Posterior cingulate gyrus (tissue), 11 donors: ENCODE results near the gene FNDC3A.
A peak's percentile ranks its signal among the peaks of the same experiment; 100 is the strongest.

Experiments
- DNase-seq, 10 donors: peaks; one replicate each; pipeline versions ENCODE4 v3.0.0 to v3.0.0-alpha.2; 2020 to 2021; ENCODE audit warnings: mixed read lengths in 3 of 10
- intact Hi-C: fragments of 100-400 bp; cut with DNase I; formaldehyde crosslinking; loops from one replicate; pipeline ENCODE4 v1.15.1; 2023

The FNDC3A gene

GRCh38 chr13:48975856-48976575 is at the start of gene FNDC3A:
FNDC3A (plus strand) TSS chr13:48975912; CDS start chr13:49006191, 30,279 bp downstream.
- intact Hi-C loops, result loop anchor here (5.0 kb wide), 2 partner anchors 136 to 271 kb away; partner anchors contain the start of gene CDADC1
- peak; percentile 60 to 95 (median 72) for DNase-seq

- intact Hi-C loops, result no loop called here
- no peak for DNase-seq
These were observed 46.8 kb upstream of the FNDC3A start for GRCh38 chr13:48928757-48929430.

GRCh38 chr13:48930918-48931317 is 44.8 kb upstream of the FNDC3A start:
- intact Hi-C loops, result no loop called here

GRCh38 chr13:48938308-48938943 is 37.3 kb upstream of the FNDC3A start:
- DNase-seq, result no peak
- intact Hi-C loops, result no loop called here

More at GRCh38 chr13:48930918-48931317, 44.8 kb upstream of the FNDC3A start:
- no peak for DNase-seq

GRCh38 chr13:48939728-48940127 is 36.0 kb upstream of the FNDC3A start:
- intact Hi-C loops, result no loop called here
- DNase-seq, result no peak

GRCh38 chr13:48942131-48942530 is 33.6 kb upstream of the FNDC3A start:
- intact Hi-C loops, result no loop called here
- no peak for DNase-seq

- intact Hi-C loops, result no loop called here
- DNase-seq, result no peak
These were observed 31.5 kb upstream of the FNDC3A start for GRCh38 chr13:48944221-48944620.

- no peak for DNase-seq
- intact Hi-C loops, result no loop called here
These were observed 30.1 kb upstream of the FNDC3A start for GRCh38 chr13:48945626-48946025.

- DNase-seq, result no peak
- intact Hi-C loops, result no loop called here
These were observed 29.5 kb upstream of the FNDC3A start for GRCh38 chr13:48946163-48946562.

- intact Hi-C loops, result no loop called here
- no peak for DNase-seq
These were observed 25.9 kb upstream of the FNDC3A start for GRCh38 chr13:48949566-48950500.

- intact Hi-C loops, result no loop called here
- DNase-seq, result no peak
These were observed 25.2 kb upstream of the FNDC3A start for GRCh38 chr13:48950501-48950875.

GRCh38 chr13:48954081-48954480 is 21.6 kb upstream of the FNDC3A start:
- no peak for DNase-seq
- intact Hi-C loops, result no loop called here

- intact Hi-C loops, result no loop called here
- no peak for DNase-seq
These were observed 20.2 kb upstream of the FNDC3A start for GRCh38 chr13:48955536-48955935.

- no peak for DNase-seq
- intact Hi-C loops, result no loop called here
These were observed 14.3 kb upstream of the FNDC3A start for GRCh38 chr13:48961379-48961778.

GRCh38 chr13:48962281-48962680 is 13.4 kb upstream of the FNDC3A start:
- no peak for DNase-seq
- intact Hi-C loops, result no loop called here

GRCh38 chr13:48965736-48966135 is 10.0 kb upstream of the FNDC3A start:
- intact Hi-C loops, result no loop called here
- no peak for DNase-seq

GRCh38 chr13:48969685-48970084 is 6.0 kb upstream of the FNDC3A start:
- DNase-seq, result no peak
- intact Hi-C loops, result no loop called here

- DNase-seq, result no peak
- intact Hi-C loops, result no loop called here
These were observed 1.8 kb upstream of the FNDC3A start for GRCh38 chr13:48973845-48974431.

- peak in 6 of 10 donors; percentile 4 to 96 (median 42) for DNase-seq
- intact Hi-C loops, result loop anchor here (5.0 kb wide), 2 partner anchors 137 to 272 kb away; partner anchors contain the start of gene CDADC1
These were observed 434 bp upstream of the FNDC3A start for GRCh38 chr13:48975101-48975855.
